Gastrocnemius medialis (tissue), 4 donors: ENCODE results near the gene CDKL1.

Source experiments
- POLR2A ChIP-seq, 2 donors: fragments of 450-650 bp; IDR thresholded peaks; one replicate each; pipeline ENCODE4 v1.6.1; 2017; ENCODE audit warnings: antibody characterized with exemption in 2 of 2, mild to moderate bottlenecking in 2 of 2, moderate library complexity in 2 of 2
- TF ChIP-seq, protein P1 (sequence below), 5 experiments: fragments of 450-650 bp in 3 of 5; fragments of 200-600 bp in 2 of 5; sonication (generic) in 2 of 5; IDR thresholded peaks in 4 of 5; conservative IDR thresholded peaks in 1 of 5; 1 replicate in 4 of 5; 2 replicates in 1 of 5; pipeline ENCODE4 v1.5.1; 2016 to 2019; ENCODE audit warnings: antibody characterized with exemption in 5 of 5, mild to moderate bottlenecking in 3 of 5, moderate library complexity in 3 of 5

DNA sequence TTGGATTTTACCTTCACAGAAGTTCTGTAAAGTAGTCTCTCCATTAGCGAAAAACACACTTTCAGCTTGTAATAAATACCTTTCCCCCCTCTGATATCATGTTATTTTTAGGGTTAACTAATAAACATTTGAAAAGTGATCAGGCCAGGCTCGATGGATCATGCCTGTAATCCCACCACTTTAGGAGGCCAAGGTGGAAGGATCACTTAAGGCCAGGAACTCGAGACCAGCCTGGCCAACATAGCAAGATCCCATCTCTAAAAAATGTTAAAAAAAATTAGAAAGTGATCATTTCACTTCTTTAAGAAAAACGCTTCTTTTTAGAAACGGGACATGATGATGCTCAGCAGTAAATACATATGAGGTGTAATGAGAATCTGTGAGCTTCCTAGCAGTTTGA, 2.0 kb downstream of the CDKL1 start:
- TF ChIP-seq, protein P1, sequence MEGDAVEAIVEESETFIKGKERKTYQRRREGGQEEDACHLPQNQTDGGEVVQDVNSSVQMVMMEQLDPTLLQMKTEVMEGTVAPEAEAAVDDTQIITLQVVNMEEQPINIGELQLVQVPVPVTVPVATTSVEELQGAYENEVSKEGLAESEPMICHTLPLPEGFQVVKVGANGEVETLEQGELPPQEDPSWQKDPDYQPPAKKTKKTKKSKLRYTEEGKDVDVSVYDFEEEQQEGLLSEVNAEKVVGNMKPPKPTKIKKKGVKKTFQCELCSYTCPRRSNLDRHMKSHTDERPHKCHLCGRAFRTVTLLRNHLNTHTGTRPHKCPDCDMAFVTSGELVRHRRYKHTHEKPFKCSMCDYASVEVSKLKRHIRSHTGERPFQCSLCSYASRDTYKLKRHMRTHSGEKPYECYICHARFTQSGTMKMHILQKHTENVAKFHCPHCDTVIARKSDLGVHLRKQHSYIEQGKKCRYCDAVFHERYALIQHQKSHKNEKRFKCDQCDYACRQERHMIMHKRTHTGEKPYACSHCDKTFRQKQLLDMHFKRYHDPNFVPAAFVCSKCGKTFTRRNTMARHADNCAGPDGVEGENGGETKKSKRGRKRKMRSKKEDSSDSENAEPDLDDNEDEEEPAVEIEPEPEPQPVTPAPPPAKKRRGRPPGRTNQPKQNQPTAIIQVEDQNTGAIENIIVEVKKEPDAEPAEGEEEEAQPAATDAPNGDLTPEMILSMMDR (IDR thresholded peaks at IDR 0.05 in 4 of 5, conservative IDR thresholded peaks at IDR 0.05 in 1 of 5), result no peak
- TF ChIP-seq POLR2A (IDR thresholded peaks at IDR 0.05), result no peak
